Mesodermal cell (in vitro differentiated cells): Measurements from ENCODE around the gene DCUN1D2.
"Not testable (repeated sequence)": the region's sequence is repeated elsewhere in the genome, so short reads cannot be mapped to it uniquely, and the experiment has no call there.

Source experiments
- H3K27ac ChIP-seq: 2 replicates; pipeline ENCODE4 v1.7.0; 2013; ENCODE audit warnings: mild to moderate bottlenecking, low read depth, low read length, moderate library complexity; ENCODE audit not compliant: severe bottlenecking
- H3K36me3 ChIP-seq: 2 replicates; pipeline ENCODE4 v1.7.1; 2013; ENCODE audit warnings: mild to moderate bottlenecking, low read length, moderate library complexity; ENCODE audit not compliant: control insufficient read depth, insufficient read depth
- H3K4me1 ChIP-seq: one replicate; pipeline ENCODE4 v1.7.1; 2013; ENCODE audit warnings: mild to moderate bottlenecking, low read length; ENCODE audit not compliant: insufficient read depth, control insufficient read depth, poor library complexity, severe bottlenecking
- H3K4me3 ChIP-seq: 2 replicates; pipeline ENCODE4 v1.7.0; 2013; ENCODE audit warnings: low read length, control low read depth, mild to moderate bottlenecking; ENCODE audit not compliant: insufficient read depth, poor library complexity, severe bottlenecking; ENCODE audit errors: extremely low read depth
- H3K9me3 ChIP-seq: 2 replicates; pipeline ENCODE4 v1.7.1; 2013; ENCODE audit warnings: mild to moderate bottlenecking, low read length, moderate library complexity; ENCODE audit not compliant: control insufficient read depth
- WGBS, 2 experiments: methylation state at CpG; one replicate each; pipeline ENCODE4 v1.1.5; 2013; ENCODE audit warnings: missing lambda C conversion rate in 2 of 2; ENCODE audit not compliant: insufficient coverage in 2 of 2; 5-methylcytosine and 5-hydroxymethylcytosine counted together

DCUN1D2 gene

DNA sequence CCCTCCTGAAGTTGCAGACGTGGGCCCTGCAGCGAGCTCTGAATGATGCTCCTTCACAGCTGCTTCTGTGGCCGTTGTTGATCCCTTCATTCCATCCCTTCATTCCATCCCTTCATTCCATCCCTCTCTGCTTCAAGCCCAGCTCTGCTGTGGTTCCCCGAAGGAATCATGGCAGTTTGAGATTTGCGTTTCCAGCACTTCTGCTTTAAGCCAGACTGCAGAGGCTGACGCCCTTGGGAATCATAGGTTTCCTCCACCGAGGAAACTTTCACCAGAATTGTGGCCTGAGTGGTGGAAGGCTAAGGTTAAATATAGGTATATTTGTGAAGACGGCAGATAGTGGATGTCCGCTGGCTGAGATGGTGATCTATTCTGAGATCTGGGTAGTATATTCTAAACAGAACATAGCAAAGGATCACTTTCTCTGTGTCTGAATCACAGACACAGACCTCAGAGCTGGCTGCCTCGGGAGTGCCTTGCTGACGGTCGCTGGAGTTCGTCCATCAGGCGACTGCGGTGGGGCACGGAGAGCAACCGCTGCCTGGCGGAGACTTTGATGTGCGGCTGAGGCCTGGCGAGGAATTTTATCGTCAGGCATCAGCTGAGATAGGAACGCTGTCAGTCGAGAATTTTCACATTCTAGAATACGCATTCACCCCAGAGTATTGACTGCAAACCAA is 42.8 kb upstream of the DCUN1D2 start:
- Histone ChIP-seq H3K4me1 (peaks cover 11% of the 10 kb centered on the region), H3K27ac (peak overlapping the region; percentile 73), H3K36me3 (peaks cover 59% of the 10 kb centered on the region), H3K9me3 (no peaks in the 10 kb centered on the region), H3K4me3 (no peak overlapping the region)
- 88 to 92% methylated on average over 20 to 22 of the region's 24 CpGs for WGBS, 2 experiments

DNA sequence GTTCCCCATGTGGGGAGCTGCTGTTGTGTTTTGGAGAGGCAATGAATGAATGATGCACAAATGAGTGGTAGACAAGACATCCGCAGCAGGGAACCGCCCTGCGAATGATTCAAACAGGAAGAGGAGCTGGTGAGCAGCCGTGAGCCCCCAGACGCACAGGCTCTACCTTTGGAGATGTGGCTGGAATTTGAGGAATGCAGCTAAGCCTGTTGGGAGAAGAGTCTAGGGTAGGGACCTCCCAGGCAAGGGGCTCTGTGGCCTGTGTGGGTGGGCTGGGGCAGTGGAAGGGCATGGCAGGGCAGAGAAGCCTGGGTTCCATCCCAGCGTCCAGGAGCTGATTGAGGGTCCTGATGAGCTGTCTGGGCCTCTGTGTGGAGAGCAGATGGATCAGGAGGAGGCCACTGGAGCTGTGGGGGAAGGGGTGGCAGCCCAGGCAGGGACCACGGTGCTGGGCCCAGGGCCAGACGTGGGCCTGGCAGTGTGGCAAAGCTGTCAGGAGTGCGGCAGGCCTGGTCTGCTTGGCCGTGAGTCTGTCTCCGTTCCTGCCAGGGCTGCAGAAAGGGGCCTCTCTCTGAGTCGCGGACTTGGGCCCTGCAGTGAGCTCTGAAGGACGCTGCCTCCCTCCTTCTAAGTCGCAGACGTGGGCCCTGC is 41.8 kb upstream of the DCUN1D2 start:
- WGBS, 2 experiments = 87 to 88% methylated on average over 13 to 16 of the region's 16 CpGs
- H3K9me3 ChIP-seq = no peaks in the 10 kb centered on the region
- H3K36me3 ChIP-seq = peaks cover 59% of the 10 kb centered on the region
- H3K4me1 ChIP-seq = peaks cover 11% of the 10 kb centered on the region
- H3K27ac ChIP-seq = peak overlapping the region; percentile 41
- no peak overlapping the region for H3K4me3 ChIP-seq

DNA sequence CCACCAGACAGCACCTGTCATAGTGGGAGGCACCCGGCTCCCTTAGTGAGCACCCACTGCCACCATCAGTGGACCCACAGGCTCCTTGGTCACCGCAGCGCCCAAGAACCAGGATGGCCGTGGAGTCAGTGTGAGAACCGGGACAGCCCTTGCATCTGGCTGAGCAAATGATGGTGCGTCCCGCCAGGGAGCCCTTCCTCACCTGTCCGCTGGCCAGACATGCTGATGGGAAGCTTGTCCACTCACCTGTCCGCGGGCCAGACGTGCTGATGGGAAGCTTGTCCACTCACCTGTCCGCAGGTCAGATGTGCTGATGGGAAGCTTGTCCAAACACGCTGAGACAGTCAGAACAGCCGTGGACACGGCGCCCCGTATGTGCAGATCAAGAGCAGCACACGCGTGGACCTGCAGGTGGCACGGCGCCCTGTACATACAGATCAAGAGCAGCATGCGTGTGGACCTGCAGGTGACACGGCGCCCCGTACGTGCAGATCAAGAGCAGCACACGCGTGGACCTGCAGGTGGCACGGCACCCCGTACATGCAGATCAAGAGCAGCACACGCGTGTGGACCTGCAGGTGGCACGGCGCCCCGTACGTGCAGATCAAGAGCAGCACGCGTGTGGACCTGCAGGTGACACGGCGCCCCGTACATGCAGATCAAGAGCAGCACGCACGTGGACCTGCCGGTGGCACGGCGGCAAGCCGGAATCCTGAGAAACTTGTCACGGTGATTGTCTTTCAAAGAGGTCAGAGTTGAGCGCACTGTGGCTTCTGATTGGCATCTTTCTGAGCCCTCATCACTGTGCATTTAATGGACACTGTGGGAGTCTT is 40.7 kb upstream of the DCUN1D2 start:
- Histone ChIP-seq H3K4me1 (peaks cover 11% of the 10 kb centered on the region), H3K36me3 (peaks cover 60% of the 10 kb centered on the region), H3K4me3 (no peak overlapping the region), H3K9me3 (no peaks in the 10 kb centered on the region), H3K27ac (no peak overlapping the region)
- 97 to 98% methylated on average over 49 of the region's 49 CpGs for WGBS, 2 experiments

DNA sequence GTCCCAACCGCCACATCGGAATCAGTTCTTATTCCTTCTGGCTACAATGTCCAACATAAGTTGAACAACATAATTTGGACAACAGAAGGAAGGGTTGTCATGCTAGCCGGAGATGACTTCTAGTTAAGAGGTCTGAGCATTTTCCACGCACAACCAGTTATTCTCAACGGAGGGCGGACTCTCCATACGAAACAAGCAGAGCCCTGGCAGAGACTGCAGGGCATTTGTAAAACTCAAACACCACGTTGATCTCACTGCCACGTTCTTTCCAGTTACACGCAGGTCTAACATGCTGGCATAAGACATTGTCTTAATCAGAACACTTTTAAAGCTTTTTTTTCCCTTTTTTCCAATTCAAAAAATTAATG is 38.3 kb upstream of the DCUN1D2 start:
- Histone ChIP-seq H3K4me1 (peaks cover 11% of the 10 kb centered on the region), H3K9me3 (no peaks in the 10 kb centered on the region), H3K4me3 (no peak overlapping the region), H3K36me3 (peaks cover 66% of the 10 kb centered on the region), H3K27ac (no peak overlapping the region)
- 95 to 98% methylated on average over 8 to 10 of the region's 10 CpGs for WGBS, 2 experiments

DNA sequence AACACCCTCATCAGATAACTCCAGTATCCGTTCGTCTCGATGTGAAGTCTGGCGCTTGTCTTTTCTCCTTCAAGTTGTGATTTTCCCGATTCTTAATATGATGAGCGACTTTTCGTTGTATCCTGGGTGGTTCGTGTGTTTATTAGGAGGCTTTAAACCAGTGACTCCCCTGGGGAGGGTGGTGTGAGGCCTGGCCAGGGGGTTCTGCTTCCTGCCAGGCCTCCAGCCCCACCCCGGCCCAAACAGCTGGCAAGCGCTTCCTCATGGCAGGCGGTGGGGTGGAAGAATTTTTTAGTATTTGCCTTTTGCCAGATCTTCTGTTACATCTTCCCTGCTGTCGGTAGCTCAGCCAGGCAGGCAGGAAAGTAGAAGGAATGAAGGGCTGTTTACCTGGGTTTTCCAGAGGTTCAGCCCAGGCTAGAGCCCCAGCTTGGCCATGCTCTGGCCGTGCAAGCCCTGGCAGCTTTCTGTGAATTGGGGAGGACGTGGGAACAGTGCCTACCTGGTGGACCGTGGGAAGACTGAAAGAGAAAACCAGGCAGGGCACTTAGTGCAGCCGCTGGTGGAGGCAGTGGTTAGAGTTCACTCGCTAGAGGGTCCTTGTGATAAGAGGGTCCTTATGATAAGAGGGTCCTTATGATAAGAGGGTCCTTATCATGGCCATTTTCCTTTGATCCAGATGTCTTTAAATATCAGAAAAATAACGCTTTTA is 37.7 kb upstream of the DCUN1D2 start:
- Histone ChIP-seq H3K27ac (no peak overlapping the region), H3K4me1 (peaks cover 11% of the 10 kb centered on the region), H3K36me3 (peaks cover 62% of the 10 kb centered on the region), H3K4me3 (no peak overlapping the region), H3K9me3 (no peaks in the 10 kb centered on the region)
- WGBS, 2 experiments = 94 to 95% methylated on average over 12 to 13 of the region's 18 CpGs

DNA sequence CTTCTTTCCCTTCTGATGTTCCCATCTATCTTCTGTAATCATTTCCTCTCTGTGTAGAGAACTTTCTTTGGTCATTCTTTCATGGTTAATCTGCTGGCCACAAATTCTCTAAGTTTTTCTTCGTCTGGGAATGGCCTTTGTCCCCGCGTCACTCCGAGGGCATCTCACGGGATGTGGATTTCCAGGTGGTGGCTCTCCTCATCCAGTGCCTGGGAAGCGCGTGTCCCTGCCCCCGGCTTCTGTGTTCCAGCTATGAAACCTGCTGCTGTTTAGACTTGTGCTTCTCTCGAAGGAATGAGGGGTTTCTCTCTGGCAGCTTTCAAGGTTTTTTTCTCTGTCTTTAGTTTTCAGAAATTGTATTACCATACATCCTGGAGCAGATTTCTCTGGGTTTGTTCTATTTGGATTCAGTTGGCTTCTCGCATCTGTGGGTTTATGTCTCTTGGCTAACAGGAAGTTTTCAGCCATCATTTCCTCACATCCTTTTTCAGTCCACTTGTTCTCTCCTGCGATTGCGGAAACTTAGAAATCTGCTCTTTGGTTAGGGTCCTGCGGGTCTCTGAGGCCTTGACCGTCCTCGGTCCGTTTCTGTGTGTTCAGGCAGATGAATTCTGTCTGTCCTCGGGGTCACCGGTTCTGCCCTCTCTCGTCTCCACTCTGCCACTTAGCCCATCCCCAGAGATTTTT is 36.9 kb upstream of the DCUN1D2 start:
- H3K36me3 ChIP-seq = peaks cover 68% of the 10 kb centered on the region
- WGBS, 2 experiments = 88 to 90% methylated on average over 12 to 14 of the region's 19 CpGs
- peaks cover 3% of the 10 kb centered on the region for H3K9me3 ChIP-seq
- no peak overlapping the region for H3K4me3 ChIP-seq
- no peak overlapping the region for H3K27ac ChIP-seq
- H3K4me1 ChIP-seq = peaks cover 9% of the 10 kb centered on the region

DNA sequence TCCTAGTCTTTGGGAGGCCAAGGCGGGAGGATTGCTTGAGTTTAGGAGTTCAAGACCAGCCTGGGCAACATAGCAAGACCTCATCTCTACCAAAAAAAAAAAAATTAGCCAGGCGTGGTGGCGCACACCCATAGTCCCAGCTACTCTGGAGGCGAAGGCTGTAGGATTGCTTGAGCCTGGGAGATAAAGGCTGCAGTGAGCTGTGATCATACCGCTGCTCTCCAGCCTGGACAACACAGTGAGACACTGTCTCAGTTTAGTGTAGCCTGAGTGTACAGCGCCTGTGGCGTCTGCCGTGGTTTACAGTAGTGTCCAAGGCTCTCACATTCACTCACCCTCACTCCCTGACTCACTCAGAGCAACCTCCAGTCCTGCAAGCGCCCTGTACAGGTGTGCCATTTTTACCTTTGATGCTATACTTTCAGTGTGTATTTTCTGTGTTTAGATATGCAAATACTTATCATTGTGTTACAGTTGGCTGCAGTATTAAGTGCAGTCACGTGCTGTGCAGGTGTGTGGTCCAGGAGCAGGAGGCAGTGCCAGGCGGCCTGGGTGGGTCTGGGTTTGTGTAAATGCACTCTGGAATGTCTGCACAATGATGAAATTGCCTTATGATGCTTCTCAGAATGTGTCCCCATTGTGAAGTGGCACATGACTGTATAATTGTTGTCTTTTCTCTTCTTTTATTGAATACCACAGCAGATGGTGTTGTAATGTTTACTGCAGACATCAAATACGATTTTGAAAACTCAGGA is 36.1 kb upstream of the DCUN1D2 start:
- H3K36me3 ChIP-seq = peaks cover 72% of the 10 kb centered on the region
- 94 to 100% methylated on average over 7 to 9 of the region's 12 CpGs for WGBS, 2 experiments

DNA sequence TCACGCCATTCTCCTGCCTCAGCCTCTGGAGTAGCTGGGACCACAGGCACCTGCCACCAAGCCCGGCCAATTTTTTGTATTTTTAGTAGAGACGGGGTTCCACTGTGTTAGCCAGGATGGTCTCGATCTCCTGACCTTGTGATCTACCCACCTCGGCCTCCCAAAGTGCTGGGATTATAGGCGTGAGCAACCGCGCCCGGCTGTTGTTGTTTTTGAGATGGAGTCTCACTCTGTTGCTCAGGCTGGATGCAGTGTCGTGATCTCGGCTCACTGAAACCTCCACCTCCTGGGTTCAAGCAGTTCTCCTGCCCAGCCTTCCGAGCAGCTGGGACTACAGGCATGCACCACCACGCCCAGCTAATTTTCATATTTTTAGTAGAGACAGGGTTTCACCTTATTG is 31.9 kb upstream of the DCUN1D2 start:
- not testable (repeated sequence) for H3K27ac ChIP-seq, H3K4me3 ChIP-seq, H3K4me1 ChIP-seq, H3K9me3 ChIP-seq
- peaks cover 78% of the 10 kb centered on the region for H3K36me3 ChIP-seq
- 83 to 90% methylated on average over 9 to 11 of the region's 13 CpGs for WGBS, 2 experiments

More for the DNA sequence above, 36.1 kb upstream of the DCUN1D2 start:
- H3K4me1 ChIP-seq = peaks cover 4% of the 10 kb centered on the region
- no peak overlapping the region for H3K4me3 ChIP-seq
- peaks cover 3% of the 10 kb centered on the region for H3K9me3 ChIP-seq
- no peak overlapping the region for H3K27ac ChIP-seq

DNA sequence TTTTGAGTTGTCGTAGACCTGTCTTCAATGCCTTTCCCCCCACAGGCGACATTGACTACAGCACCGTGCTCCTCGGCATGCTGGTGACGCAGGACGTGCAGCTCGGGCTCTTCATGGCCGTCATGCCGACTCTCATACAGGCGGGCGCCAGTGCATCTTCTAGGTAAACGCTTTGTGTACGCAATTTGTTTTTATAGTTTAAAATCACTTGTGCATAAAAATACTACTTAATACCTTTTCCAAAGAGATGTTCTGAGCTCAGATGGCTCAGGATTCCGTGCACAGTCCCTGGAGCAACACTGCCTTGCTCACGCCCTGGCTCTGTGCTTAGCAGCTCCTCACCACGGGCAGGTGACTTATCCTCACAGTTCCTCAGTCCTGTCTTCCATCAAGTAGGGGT is 30.1 kb upstream of the DCUN1D2 start:
- Histone ChIP-seq H3K27ac (no peak overlapping the region), H3K36me3 (peaks cover 71% of the 10 kb centered on the region), H3K4me1 (no peaks in the 10 kb centered on the region), H3K4me3 (no peak overlapping the region), H3K9me3 (peaks cover 3% of the 10 kb centered on the region)
- WGBS, 2 experiments = 92 to 96% methylated on average over 7 to 12 of the region's 16 CpGs
